Astrocyte of the spinal cord (primary cell): ENCODE results near the gene WDR54.

Experiments
- DNase-seq: peaks from one replicate; pipeline ENCODE4 v3.0.0; 2011; ENCODE audit warnings: low read depth, low spot score
- H3K4me3 ChIP-seq: 2 replicates; pipeline ENCODE4 v1.5.1; 2011; ENCODE audit warnings: low read depth, mild to moderate bottlenecking, low read length, moderate library complexity
- CTCF ChIP-seq: IDR thresholded peaks from 2 replicates; pipeline ENCODE4 v1.5.1; 2012; ENCODE audit warnings: low read depth, mild to moderate bottlenecking, low read length, inconsistent platforms
- in situ Hi-C: cut with HindIII; loops from 2 replicates; pipeline ENCODE4 v1.10.0; 2017; ENCODE audit warnings: low sequenced_read_pairs

Gene WDR54

GRCh38 chr2:74471332-74472065, 50.0 kb downstream of the WDR54 start:
- no peak for TF ChIP-seq CTCF
- in situ Hi-C loops: no loop called here
- DNase-seq: no peak
- peak overlapping the region; percentile 64 for H3K4me3 ChIP-seq

DNA sequence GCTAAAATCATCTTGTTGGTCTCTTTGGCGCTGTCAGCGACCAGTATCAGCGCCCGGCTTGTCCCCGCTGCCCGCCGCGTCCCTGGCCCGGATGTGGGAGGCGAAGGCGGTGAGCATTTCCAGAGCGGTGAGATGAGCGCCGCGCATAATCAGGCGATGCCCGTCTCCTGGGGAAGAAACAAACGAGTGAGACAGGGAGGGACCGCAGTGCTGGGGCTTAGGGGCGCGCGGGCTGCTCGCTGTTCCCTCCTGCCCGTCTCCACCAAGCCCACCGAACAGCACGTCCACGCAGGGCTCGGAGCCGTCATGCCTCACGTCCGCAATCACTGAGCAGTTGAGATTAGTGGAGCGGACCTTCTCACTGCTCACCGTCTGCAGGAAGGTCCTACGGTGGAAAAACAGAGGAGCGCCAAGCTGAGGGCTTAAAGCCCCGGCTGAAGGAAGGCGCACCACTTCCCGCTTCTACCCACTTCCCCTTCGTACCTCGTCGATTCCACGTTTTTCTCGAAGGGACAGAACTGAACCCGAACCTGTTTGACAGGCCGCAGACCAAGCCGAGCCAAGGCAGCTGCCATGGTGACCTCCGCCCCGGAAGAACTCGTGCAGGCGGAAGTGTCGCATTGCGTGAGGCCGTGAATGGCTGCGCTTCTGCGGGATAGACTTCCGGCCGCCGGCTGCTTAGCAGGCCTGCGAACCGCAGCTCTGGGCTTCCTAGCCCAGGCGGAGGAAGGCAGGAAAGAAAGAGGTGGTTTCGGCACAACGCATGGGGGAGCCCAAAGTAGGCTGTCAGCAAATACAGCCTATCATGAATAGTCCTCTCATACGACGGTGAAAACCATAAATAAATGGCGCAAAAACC, 50.8 kb downstream of the WDR54 start, which contains the start of gene MRPL53:
Gene MRPL53 (minus strand): TSS at position 595 of the 859 bp plus-strand sequence. CDS start 20 bp downstream, at position 575.
- peak; percentile 93 for DNase-seq
- in situ Hi-C loops: no loop called here
- TF ChIP-seq CTCF: no peak
- H3K4me3 ChIP-seq: peak within 1 kb of the TSS; percentile 64

GRCh38 chr2:74472945-74473258, 51.4 kb downstream of the WDR54 start:
- in situ Hi-C loops: no loop called here
- H3K4me3 ChIP-seq: peak overlapping the region; percentile 64

GRCh38 chr2:74474481-74474880, 53.0 kb downstream of the WDR54 start:
- DNase-seq: no peak
- in situ Hi-C loops: no loop called here
- no peak for TF ChIP-seq CTCF
- no peak overlapping the region for H3K4me3 ChIP-seq

More at GRCh38 chr2:74472945-74473258, 51.4 kb downstream of the WDR54 start:
- no peak for DNase-seq
- no peak for TF ChIP-seq CTCF

DNA sequence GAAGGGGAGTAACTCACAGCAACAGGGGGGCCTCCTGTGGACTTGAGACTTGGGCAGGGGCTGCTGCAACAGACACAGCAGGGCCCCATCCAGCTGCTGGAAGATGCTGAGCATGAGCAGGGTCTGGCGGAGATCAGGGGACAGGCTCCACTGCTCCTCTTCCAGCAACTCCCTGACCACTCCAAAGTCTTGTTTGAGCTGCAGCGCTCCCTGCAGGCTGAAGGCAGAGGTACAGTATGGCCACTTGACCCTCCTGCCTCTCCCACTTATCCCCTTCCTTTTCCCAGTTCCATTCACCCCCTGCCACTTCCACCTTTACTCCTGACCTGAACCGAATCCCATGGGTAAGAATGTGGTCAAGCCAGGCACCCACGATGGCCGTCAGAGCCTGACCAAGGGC, 53.4 kb downstream of the WDR54 start:
- no peak overlapping the region for H3K4me3 ChIP-seq
- no peak for DNase-seq
- peak; percentile 40 for TF ChIP-seq CTCF
- in situ Hi-C loops: no loop called here
